HG03159 (cell line): Measurements from ENCODE around the gene ZNF445.
A peak's percentile ranks its signal among the peaks of the same experiment; 100 is the strongest.
"Not testable (repeated sequence)": the region's sequence is repeated elsewhere in the genome, so short reads cannot be mapped to it uniquely, and the experiment has no call there.

Experiments used
- ATAC-seq: cut with Tn5 transposase; IDR thresholded peaks from one replicate; pipeline ENCODE4 v1.9.1; 2021; ENCODE audit warnings: mild to moderate bottlenecking, moderate library complexity; ENCODE audit not compliant: unreplicated experiment

ZNF445 gene

GRCh38 chr3:44476963-44477311 lies 533 bp downstream of the ZNF445 start:
- ATAC-seq: no peak

- no peak for ATAC-seq
These were observed 1.3 kb downstream of the ZNF445 start for GRCh38 chr3:44476181-44476611.

GRCh38 chr3:44474886-44475285 lies 2.6 kb downstream of the ZNF445 start:
- not testable (repeated sequence) for ATAC-seq

GRCh38 chr3:44470430-44470829 lies 7.0 kb downstream of the ZNF445 start:
- no peak for ATAC-seq

- ATAC-seq: no peak
These were observed 7.6 kb downstream of the ZNF445 start for GRCh38 chr3:44469914-44470313.

- ATAC-seq: no peak
These were observed 8.6 kb downstream of the ZNF445 start for GRCh38 chr3:44468572-44469520.

- ATAC-seq: not testable (repeated sequence)
These were observed 9.4 kb downstream of the ZNF445 start for GRCh38 chr3:44468099-44468537.

GRCh38 chr3:44467241-44467640 lies 10.2 kb downstream of the ZNF445 start:
- ATAC-seq: no peak

GRCh38 chr3:44464920-44465319 lies 12.6 kb downstream of the ZNF445 start:
- ATAC-seq: not testable (repeated sequence)

- ATAC-seq: no peak
These were observed 13.0 kb downstream of the ZNF445 start for GRCh38 chr3:44464509-44464908.

- ATAC-seq: not testable (repeated sequence)
These were observed 17.4 kb downstream of the ZNF445 start for GRCh38 chr3:44460050-44460449.

GRCh38 chr3:44455318-44455717 lies 22.2 kb downstream of the ZNF445 start:
- ATAC-seq: no peak

GRCh38 chr3:44454258-44454657 lies 23.2 kb downstream of the ZNF445 start:
- ATAC-seq: no peak

GRCh38 chr3:44451441-44451840 lies 26.0 kb downstream of the ZNF445 start:
- no peak for ATAC-seq

GRCh38 chr3:44446929-44447328 lies 30.5 kb downstream of the ZNF445 start:
- ATAC-seq: no peak

- no peak for ATAC-seq
These were observed 31.7 kb downstream of the ZNF445 start for GRCh38 chr3:44445786-44446185.

GRCh38 chr3:44444896-44445691 lies 32.4 kb downstream of the ZNF445 start:
- no peak for ATAC-seq

GRCh38 chr3:44444437-44444836 lies 33.0 kb downstream of the ZNF445 start:
- ATAC-seq: no peak

GRCh38 chr3:44442596-44443309 lies 34.7 kb downstream of the ZNF445 start:
- no peak for ATAC-seq

- peak; percentile 95 for ATAC-seq
These were observed 37.8 kb downstream of the ZNF445 start for GRCh38 chr3:44439499-44440295.
